Measurements from ENCODE around the gene TMEM131L.

DNA sequence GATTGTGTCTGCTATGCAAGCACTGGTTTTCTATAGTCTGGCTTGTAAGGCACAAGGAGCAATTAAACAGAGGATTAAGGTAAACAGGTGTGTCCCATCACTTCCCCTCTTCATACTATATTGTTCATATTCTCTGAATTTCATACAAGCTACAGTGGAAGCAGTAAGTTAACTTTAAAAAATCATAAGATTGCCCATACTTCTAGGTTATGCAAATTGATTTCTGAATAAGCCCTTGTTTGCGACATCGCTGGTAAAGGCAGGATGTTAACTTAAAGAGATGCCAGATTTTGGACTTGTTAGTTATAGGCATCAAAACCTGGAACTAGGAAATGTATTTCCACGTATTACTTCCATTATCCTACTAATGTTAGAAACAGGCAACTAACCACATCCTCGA is 1.0 kb upstream of the TMEM131L start:
- TF ChIP-seq, protein P1, sequence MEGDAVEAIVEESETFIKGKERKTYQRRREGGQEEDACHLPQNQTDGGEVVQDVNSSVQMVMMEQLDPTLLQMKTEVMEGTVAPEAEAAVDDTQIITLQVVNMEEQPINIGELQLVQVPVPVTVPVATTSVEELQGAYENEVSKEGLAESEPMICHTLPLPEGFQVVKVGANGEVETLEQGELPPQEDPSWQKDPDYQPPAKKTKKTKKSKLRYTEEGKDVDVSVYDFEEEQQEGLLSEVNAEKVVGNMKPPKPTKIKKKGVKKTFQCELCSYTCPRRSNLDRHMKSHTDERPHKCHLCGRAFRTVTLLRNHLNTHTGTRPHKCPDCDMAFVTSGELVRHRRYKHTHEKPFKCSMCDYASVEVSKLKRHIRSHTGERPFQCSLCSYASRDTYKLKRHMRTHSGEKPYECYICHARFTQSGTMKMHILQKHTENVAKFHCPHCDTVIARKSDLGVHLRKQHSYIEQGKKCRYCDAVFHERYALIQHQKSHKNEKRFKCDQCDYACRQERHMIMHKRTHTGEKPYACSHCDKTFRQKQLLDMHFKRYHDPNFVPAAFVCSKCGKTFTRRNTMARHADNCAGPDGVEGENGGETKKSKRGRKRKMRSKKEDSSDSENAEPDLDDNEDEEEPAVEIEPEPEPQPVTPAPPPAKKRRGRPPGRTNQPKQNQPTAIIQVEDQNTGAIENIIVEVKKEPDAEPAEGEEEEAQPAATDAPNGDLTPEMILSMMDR (IDR thresholded peaks at IDR 0.05): no peak
- TF ChIP-seq POLR2A (IDR thresholded peaks at IDR 0.05; ENCODE audit: low read length) (no peak), HOXA7 (CRISPR knock-in tag; IDR thresholded peaks at IDR 0.05) (no peak), SMC3 (IDR thresholded peaks at IDR 0.05) (no peak), KDM1A (IDR thresholded peaks at IDR 0.05; ENCODE audit: low read depth) (no peak), RAD21 (conservative IDR thresholded peaks at IDR 0.05 in 1 of 2, IDR thresholded peaks at IDR 0.05 in 1 of 2) (no peak), JUNB (IDR thresholded peaks at IDR 0.05) (no peak), KDM5A (IDR thresholded peaks at IDR 0.05) (no peak), HDAC2 (IDR thresholded peaks at IDR 0.05) (no peak)
- TF ChIP-seq, protein P2, sequence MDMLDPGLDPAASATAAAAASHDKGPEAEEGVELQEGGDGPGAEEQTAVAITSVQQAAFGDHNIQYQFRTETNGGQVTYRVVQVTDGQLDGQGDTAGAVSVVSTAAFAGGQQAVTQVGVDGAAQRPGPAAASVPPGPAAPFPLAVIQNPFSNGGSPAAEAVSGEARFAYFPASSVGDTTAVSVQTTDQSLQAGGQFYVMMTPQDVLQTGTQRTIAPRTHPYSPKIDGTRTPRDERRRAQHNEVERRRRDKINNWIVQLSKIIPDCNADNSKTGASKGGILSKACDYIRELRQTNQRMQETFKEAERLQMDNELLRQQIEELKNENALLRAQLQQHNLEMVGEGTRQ (IDR thresholded peaks at IDR 0.05): no peak

All from A549 (cell line).